Endothelial cell of umbilical vein (primary cell): ENCODE results near the gene SASH3.

Experiments used
- EZH2 ChIP-seq: IDR thresholded peaks from 2 replicates; pipeline ENCODE4 v1.6.1; 2012; ENCODE audit warnings: borderline replicate concordance, low read depth, mild to moderate bottlenecking, moderate library complexity, low read length, inconsistent platforms; ENCODE audit not compliant: severe bottlenecking
- MYC ChIP-seq: IDR thresholded peaks from one replicate; pipeline ENCODE4 v1.6.1; 2011; ENCODE audit warnings: mild to moderate bottlenecking, low read depth, low read length
- POLR2A ChIP-seq: IDR thresholded peaks from 2 replicates; pipeline ENCODE4 v1.6.1; 2012; ENCODE audit warnings: low read depth, mild to moderate bottlenecking, control low read depth, low read length
- POLR2AphosphoS5 ChIP-seq: IDR thresholded peaks from 2 replicates; pipeline ENCODE4 v1.6.1; 2012; ENCODE audit warnings: low read depth, mild to moderate bottlenecking, control low read depth, low read length, moderate library complexity; ENCODE audit not compliant: insufficient read depth
- TF ChIP-seq, protein P1 (sequence below), 2 donors: IDR thresholded peaks; 1 replicate in 1 of 2; 2 replicates in 1 of 2; pipeline ENCODE4 v1.5.1; 2011; ENCODE audit warnings: low read length in 2 of 2, mild to moderate bottlenecking in 2 of 2, moderate library complexity in 2 of 2, control low read depth in 1 of 2, inconsistent platforms in 1 of 2, low read depth in 1 of 2; ENCODE audit not compliant: insufficient read depth in 1 of 2; ENCODE audit errors: extremely low read depth in 1 of 2

DNA sequence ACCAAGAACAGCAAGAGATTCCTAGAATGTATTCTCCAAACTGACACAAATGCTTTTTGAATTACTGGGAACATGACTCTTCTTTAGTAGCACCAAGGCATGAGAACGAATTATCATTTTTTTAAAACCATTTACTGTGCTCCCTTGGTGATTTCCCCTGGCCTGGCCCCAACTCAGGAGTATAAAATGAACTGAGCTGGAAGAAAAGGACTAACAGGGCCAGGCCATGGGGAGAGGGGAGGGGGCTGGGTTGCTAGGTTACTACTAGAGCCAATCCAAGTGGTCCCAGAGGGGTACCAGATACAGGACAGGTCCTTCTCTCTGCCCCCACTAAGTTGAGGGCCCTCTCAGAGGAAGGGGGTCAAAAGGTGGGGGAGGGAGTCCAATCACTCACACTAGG, 23.1 kb downstream of the SASH3 start:
- TF ChIP-seq POLR2AphosphoS5 = no peak
- no peak for TF ChIP-seq MYC
- TF ChIP-seq, protein P1, sequence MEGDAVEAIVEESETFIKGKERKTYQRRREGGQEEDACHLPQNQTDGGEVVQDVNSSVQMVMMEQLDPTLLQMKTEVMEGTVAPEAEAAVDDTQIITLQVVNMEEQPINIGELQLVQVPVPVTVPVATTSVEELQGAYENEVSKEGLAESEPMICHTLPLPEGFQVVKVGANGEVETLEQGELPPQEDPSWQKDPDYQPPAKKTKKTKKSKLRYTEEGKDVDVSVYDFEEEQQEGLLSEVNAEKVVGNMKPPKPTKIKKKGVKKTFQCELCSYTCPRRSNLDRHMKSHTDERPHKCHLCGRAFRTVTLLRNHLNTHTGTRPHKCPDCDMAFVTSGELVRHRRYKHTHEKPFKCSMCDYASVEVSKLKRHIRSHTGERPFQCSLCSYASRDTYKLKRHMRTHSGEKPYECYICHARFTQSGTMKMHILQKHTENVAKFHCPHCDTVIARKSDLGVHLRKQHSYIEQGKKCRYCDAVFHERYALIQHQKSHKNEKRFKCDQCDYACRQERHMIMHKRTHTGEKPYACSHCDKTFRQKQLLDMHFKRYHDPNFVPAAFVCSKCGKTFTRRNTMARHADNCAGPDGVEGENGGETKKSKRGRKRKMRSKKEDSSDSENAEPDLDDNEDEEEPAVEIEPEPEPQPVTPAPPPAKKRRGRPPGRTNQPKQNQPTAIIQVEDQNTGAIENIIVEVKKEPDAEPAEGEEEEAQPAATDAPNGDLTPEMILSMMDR (IDR thresholded peaks at IDR 0.05; ENCODE audit: extremely low read depth in 1 of 2, insufficient read depth in 1 of 2, low read depth in 1 of 2, low read length in 2 of 2) = no peak
- no peak for TF ChIP-seq POLR2A
- TF ChIP-seq EZH2 = no peak
